GM18873 (cell line): Measurements from ENCODE around the gene TRABD2B.

Experiments
- ATAC-seq: cut with Tn5 transposase; IDR thresholded peaks from one replicate; pipeline ENCODE4 v1.9.1; 2021; ENCODE audit warnings: mild to moderate bottlenecking, moderate library complexity, moderate number of reproducible peaks; ENCODE audit not compliant: unreplicated experiment, low FRiP score

The TRABD2B gene

GRCh38 chr1:47887475-47888293 lies 109.5 kb downstream of the TRABD2B start:
- ATAC-seq = no peak

DNA sequence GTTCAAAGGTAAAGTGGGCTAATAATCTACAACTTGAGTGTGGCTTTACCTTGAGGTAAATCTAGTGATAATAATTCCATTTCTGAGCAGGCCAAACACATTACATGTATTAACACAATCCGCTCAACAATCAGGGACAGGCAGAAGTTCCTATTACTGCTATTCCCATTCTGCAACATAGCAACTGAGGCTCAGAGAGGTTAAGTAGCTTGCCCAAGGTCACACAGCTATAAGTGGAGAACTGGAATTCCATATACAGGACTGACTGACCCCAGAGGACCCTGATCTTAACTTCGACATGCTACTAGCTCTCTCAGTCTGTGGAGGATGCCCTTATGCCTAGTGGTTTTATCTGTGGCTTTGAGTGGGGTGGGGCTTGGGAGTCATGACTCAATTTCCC lies 110.1 kb downstream of the TRABD2B start:
- no peak for ATAC-seq

- no peak for ATAC-seq
These were observed 111.0 kb downstream of the TRABD2B start for GRCh38 chr1:47886141-47886540.

DNA sequence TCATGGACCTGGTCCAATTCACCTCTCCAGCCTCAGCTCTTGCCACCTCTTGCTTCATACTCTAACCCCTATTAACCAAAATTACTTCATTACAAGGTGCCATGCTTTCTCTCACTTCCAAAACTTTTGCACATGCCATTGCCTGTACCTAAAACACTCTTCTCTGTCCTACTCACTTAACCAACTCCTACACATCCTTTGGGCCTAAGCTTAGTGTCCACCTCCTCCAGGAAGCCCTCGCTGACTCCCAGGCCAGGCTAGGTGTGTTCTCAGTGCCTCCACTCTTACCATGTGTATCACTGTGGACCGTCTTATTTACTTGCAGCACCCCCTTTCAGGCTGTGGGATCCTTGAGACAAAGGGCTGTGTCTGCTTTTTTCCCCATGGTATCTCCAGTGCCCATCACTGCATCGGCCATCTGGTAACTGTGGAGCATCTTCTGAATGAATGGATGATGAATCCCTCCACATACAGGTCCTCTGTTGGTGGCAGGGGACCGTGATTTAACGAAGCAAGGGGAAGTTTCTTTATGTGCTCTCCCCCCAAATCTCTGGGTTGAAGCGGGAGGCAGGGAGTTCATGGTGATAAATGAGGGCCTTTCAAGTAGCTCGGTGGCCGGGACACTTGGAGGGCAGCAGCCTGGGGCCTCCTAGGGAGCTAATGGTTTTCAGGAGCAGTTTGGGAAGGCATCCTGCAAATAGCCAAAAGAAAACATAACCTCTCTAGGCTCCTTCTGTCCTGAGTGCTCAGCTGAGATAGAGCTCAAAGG lies 111.9 kb downstream of the TRABD2B start:
- ATAC-seq = no peak

- ATAC-seq = no peak
These were observed 113.2 kb downstream of the TRABD2B start for GRCh38 chr1:47883963-47884362.

DNA sequence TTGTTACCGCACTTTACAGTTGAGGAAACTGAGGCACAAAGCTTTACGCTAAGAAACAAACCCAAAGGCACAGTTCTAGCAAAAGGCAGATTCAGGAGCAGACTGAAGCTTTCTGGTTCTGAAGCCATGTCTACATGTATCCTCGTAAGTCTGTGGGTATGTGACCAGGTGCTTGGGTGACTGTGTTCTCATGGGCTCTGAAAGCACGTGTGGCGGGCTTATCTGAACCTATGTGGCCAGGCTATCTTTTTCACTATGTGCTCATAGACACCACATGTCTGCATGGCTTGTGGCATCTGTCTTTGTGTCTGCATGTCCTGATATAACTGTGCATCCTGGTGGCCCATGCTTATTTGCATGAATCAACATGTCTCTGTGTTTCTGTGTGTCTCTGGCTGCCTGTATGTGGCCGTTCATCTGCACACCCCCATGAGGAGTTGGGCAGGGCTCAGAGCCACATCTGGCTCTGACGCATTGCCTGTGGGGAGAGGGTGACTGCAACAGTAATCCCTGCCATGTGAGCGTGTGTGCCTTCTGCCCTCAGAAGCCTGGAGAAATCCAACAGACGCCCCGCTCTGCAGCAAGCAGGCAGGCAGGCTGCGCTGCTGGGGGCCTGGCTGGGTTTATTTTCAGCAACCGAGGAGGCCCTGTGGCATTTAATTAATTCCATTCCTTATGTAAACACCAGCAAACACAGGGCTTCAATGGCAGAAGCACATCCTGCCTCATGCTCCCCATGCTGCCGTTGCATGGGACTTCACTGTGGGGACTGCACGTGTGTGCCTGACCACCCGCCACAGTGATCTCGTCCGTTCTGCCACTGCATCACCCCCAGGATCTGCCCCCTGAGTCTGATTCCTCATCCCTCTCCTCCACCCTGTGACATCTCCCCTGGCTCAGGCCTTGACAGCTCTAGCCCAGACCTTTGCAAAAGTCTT lies 115.4 kb downstream of the TRABD2B start:
- ATAC-seq = no peak

- no peak for ATAC-seq
These were observed 120.6 kb downstream of the TRABD2B start for GRCh38 chr1:47876587-47876963.

DNA sequence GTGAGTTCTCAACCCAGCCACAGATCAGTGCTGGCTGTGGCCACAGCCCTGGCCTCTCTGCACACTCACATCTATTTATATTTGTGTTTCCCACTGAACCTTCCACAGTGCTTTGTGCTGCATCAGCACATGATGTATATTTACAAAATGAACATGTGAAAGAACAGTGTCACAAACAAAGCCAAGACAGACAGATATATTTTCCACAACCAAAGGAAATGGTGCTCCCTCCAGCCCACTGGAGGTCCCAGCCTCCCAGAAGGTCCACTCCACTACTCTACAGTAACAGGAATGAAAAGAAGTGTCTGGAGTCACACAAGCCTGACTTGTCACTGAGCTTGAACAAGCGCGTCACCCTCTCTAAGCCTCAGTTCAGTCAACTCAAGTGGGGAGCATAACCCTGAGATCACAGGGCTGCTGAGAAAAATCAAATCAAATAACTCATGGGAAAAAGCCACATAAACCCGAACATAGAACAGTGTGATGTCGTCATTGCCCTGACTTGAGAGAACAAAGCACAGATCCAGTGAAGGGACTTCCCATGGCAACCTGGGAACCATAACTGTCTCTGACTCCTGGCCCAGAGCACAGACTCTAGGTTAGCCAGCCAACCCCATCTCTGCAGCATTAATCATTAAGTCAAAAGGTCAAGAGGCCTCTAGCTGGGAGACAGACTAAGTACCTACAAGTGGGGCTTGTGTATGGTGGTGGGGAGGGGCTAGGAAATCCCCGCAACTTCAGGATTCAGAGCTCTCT lies 121.2 kb downstream of the TRABD2B start:
- no peak for ATAC-seq

GRCh38 chr1:47875036-47875435 lies 122.1 kb downstream of the TRABD2B start:
- ATAC-seq = no peak

GRCh38 chr1:47873337-47873736 lies 123.8 kb downstream of the TRABD2B start:
- ATAC-seq = no peak

GRCh38 chr1:47872886-47873285 lies 124.3 kb downstream of the TRABD2B start:
- no peak for ATAC-seq

- ATAC-seq = no peak
These were observed 125.3 kb downstream of the TRABD2B start for GRCh38 chr1:47871799-47872353.

GRCh38 chr1:47870946-47871676 lies 126.1 kb downstream of the TRABD2B start:
- no peak for ATAC-seq

GRCh38 chr1:47870480-47870879 lies 126.7 kb downstream of the TRABD2B start:
- ATAC-seq = no peak

DNA sequence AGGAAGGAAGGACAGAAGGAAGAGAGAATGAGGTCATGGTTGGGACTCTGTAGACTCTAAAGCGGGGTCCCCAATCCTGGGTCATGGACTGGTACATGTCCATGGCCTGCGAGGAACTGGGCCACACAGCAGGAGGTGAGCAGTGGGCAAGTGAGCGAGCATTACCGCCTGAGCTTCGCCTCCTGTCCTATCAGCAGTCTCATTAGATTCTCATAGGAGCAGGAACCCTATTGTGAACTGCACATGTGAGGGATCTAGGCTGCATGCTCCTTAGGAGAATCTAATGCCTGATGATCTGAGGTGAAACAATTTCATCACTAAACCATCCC lies 128.9 kb downstream of the TRABD2B start:
- no peak for ATAC-seq

DNA sequence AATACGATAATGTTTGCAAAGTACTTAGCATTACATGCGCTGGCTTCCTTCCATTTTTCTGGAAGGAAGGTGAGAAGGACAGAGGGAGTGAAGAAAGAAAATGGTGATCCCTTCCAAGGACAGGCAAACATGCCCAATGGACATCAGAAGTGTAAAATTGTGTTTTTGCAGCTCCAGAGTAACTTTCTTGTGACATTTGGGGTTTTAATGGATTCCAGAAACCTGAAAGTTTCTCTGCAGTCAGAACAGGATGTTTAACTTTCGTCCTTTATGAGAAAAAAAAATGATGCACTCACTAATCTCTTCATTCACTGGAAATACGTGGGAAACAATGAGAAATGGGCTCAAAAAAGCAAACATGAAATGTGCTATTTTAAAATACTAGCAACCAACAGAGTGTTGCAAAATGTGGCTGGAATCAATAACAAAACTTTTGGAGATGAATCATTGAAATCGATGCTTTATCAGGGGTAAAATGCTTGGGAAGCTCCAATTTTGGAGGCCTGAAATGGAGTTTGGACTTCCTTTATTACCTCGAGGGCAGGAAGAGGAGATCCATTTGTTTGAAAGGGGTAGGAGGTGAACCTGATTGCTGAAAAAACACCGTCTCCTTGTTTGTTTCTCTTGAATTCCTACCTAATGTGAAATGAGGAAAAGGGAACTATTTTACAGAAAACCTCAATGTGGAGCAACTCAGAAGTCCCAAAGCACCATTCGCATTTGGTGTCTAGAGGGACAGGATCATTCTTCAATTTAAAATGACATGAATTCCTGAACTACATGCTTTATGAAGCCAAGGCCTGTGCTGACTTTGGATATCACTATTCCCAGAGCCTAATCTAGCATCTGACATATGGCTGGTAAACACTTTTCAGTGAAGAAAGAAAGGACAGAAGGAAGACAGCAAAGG lies 129.5 kb downstream of the TRABD2B start:
- ATAC-seq = no peak

- no peak for ATAC-seq
These were observed 130.4 kb downstream of the TRABD2B start for GRCh38 chr1:47866601-47867437.
